Tibial artery (tissue), 4 donors: ENCODE data around the gene OSBPL7.
A peak's percentile ranks its signal among the peaks of the same experiment; 100 is the strongest.

Experiments used
- DNase-seq, 2 donors: peaks; one replicate each; pipeline ENCODE4 v3.0.0-alpha.2; 2019
- H3K27ac ChIP-seq, 2 donors: fragments of 200-600 bp; sonication (generic) in 1 of 2; 1 replicate in 1 of 2; 2 replicates in 1 of 2; pipeline ENCODE4 v1.5.1; 2018 to 2019; ENCODE audit warnings: mild to moderate bottlenecking in 1 of 2
- H3K27me3 ChIP-seq, 2 donors: fragments of 200-600 bp; sonication (generic) in 1 of 2; one replicate each; pipeline versions ENCODE4 v1.5.1 to v1.6.0; 2016 to 2019
- H3K36me3 ChIP-seq, 3 donors: fragments of 200-600 bp; sonication (generic) in 2 of 3; one replicate each; pipeline ENCODE4 v1.5.1; 2016 to 2019; ENCODE audit warnings: mild to moderate bottlenecking in 2 of 3
- H3K4me1 ChIP-seq, 4 donors: fragments of 200-600 bp; sonication (generic) in 2 of 4; 1 replicate in 3 of 4; 2 replicates in 1 of 4; pipeline ENCODE4 v1.5.1; 2016 to 2019
- H3K4me3 ChIP-seq, 2 donors: fragments of 200-600 bp; sonication (generic) in 1 of 2; 1 replicate in 1 of 2; 2 replicates in 1 of 2; pipeline ENCODE4 v1.5.1; 2018 to 2019; ENCODE audit warnings: mild to moderate bottlenecking in 2 of 2
- H3K9me3 ChIP-seq, 3 donors: fragments of 200-600 bp; sonication (generic) in 1 of 3; one replicate each; pipeline ENCODE4 v1.5.1; 2016 to 2019
- intact Hi-C: fragments of 100-400 bp; cut with DNase I; formaldehyde crosslinking; loops from one replicate; pipeline ENCODE4 v1.15.0; 2023; ENCODE audit warnings: low total_unique reads
- TF ChIP-seq, protein P1 (sequence below), 2 experiments: fragments of 200-600 bp in 1 of 2; fragments of 450-650 bp in 1 of 2; IDR thresholded peaks; one replicate each; pipeline ENCODE4 v1.5.1; 2017 to 2019; ENCODE audit warnings: antibody characterized with exemption in 2 of 2, mild to moderate bottlenecking in 1 of 2, moderate library complexity in 1 of 2

Gene OSBPL7

DNA sequence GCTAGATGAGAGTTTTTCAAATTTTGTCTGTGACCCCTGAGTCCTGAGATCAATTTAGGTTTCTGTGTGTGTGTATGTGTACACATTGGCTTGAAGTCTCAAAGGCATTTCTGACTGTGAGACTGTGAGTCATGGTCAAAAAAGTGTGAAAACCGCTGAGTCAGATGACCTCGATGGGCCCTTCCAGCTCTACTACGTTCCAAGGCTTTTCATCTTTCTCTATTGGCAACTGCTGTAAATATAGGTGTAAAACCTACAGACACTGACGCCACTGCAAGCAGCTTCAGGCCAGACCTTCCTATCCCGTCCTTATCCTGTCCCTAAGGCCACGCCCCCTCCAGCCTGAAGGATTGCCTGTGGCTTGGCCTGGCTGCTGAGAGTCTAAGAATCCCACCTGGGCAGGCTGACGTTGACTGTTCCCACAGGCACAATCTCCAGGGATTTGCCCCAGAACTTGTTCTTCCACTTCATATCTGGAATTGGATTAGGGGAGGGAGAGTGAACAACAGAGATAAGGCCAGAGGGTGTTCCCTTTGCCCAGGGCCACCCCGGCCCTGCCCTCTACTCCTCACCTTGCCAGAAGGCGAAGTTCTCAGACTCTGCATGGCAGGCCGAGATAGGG, 11.3 kb downstream of the OSBPL7 start:
- Histone ChIP-seq H3K4me3 (no peak overlapping the region), H3K9me3 (no peaks in the 10 kb centered on the region), H3K36me3 (peaks cover 10 to 72% (median 67%) of the 10 kb centered on the region in 3 donors), H3K27ac (no peak overlapping the region), H3K27me3 (no peaks in the 10 kb centered on the region), H3K4me1 (peaks cover 0 to 4% (median 0%) of the 10 kb centered on the region in 4 donors)
- peak in 1 of 2 donors; percentile 61 for DNase-seq
- intact Hi-C loops, result no loop called here
- TF ChIP-seq, protein P1, sequence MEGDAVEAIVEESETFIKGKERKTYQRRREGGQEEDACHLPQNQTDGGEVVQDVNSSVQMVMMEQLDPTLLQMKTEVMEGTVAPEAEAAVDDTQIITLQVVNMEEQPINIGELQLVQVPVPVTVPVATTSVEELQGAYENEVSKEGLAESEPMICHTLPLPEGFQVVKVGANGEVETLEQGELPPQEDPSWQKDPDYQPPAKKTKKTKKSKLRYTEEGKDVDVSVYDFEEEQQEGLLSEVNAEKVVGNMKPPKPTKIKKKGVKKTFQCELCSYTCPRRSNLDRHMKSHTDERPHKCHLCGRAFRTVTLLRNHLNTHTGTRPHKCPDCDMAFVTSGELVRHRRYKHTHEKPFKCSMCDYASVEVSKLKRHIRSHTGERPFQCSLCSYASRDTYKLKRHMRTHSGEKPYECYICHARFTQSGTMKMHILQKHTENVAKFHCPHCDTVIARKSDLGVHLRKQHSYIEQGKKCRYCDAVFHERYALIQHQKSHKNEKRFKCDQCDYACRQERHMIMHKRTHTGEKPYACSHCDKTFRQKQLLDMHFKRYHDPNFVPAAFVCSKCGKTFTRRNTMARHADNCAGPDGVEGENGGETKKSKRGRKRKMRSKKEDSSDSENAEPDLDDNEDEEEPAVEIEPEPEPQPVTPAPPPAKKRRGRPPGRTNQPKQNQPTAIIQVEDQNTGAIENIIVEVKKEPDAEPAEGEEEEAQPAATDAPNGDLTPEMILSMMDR (IDR thresholded peaks at IDR 0.05), result no peak

DNA sequence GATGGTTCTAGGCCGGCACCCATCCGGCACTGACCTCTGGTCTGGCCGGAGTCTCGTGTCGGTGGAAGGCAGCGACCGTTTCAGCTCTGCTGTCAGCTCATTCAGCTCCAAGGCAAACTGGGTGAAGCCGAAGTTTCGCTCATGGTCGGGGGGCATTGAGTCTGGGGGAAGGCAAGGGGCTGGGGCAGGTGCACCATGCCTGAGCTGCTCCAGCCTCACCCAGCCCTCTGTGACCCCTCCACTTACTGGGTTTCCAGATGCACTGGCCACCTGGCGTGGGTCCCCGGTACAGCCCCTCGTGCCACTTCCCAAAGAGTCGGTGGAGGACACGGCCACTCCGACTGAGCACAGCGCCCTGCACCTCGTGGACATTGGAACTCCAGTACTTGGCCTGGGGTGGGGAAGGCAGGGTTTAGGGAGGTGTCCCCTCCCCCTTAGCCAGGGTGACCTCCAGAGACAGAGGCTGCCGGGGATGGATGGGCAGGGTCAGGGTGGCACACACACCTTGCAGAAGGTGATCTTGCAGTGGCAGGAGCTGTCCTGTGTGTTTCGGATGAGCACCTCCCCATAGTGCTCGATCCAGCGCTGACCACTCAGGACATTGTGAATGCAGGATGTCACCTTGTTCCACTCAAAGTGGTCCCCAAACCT, 12.6 kb downstream of the OSBPL7 start:
- no peaks in the 10 kb centered on the region for H3K9me3 ChIP-seq
- no peaks in the 10 kb centered on the region for H3K27me3 ChIP-seq
- H3K4me3 ChIP-seq, result no peak overlapping the region
- DNase-seq, result no peak
- H3K27ac ChIP-seq, result no peak overlapping the region
- TF ChIP-seq, protein P1 (IDR thresholded peaks at IDR 0.05), result no peak
- H3K36me3 ChIP-seq, result peaks cover 6 to 58% (median 53%) of the 10 kb centered on the region in 3 donors
- H3K4me1 ChIP-seq, result peaks cover 0 to 5% (median 0%) of the 10 kb centered on the region in 4 donors
- intact Hi-C loops, result no loop called here

DNA sequence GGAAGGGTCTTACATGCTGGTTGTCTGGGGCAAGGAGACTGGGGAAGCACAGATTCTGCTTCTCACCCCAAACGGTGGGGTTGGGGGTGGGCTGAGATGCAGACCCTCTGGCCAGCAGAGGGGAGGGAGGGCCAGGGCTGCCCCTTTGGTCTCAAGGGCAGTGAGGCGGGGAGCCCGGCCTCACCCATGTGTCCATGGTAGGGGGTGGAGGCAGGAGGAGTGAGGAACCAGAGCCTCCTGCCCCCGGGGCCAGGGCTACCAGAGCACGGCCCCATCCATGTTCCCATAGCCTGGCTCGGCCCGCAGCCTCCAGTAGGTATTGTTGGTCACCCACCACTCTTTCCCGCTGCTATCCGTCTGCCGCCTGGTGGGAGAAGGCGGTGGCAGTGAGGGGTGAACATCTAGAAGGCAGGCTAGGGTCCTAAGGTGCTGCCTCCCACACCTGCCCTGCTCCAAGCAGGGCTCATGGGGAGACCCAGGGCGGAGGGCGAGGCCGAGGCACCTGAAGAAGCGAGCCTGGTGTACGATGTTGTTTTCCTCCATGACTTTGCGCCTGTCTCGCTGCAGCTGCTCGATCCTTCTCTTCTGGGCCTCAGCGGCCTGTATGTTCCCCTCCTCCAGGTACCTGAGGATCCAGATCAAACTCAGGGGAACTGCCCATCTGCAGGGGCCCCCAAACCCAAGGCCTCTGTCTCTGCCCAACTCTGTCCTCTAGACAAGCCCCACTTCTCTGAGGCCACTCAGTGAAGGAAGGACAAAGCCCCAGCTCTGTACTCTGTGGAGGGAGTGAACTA, 13.4 kb downstream of the OSBPL7 start:
- H3K27me3 ChIP-seq, result peaks cover 0 to 4% of the 10 kb centered on the region in 2 donors
- no peaks in the 10 kb centered on the region for H3K9me3 ChIP-seq
- intact Hi-C loops, result no loop called here
- H3K4me3 ChIP-seq, result no peak overlapping the region
- DNase-seq, result no peak
- TF ChIP-seq, protein P1 (IDR thresholded peaks at IDR 0.05), result no peak
- no peak overlapping the region for H3K27ac ChIP-seq
- H3K36me3 ChIP-seq, result peaks cover 6 to 51% (median 47%) of the 10 kb centered on the region in 3 donors
- H3K4me1 ChIP-seq, result peaks cover 0 to 5% (median 0%) of the 10 kb centered on the region in 4 donors

DNA sequence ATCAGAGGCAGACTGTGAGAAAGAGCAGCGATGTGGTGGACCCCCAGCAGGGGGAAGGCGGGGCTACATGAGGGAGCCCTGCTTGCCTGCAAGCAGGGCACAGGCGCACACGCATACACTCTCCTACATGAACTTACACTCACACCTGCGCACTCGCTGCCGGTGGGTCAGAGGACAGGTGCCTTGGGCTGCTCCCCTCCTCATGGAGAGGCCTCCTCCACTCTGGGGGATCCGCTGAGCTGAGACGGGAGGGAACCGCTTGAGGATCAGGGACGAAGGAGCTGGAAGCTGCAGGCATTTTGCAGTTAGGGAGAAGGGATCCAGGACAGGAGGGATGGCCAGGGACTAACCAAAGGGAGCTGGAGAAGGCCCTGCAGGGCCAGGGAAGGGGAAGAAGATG, 14.2 kb downstream of the OSBPL7 start:
- Histone ChIP-seq H3K36me3 (peaks cover 6 to 43% (median 39%) of the 10 kb centered on the region in 3 donors), H3K4me3 (no peak overlapping the region), H3K9me3 (no peaks in the 10 kb centered on the region), H3K4me1 (peaks cover 0 to 5% (median 0%) of the 10 kb centered on the region in 4 donors), H3K27ac (no peak overlapping the region), H3K27me3 (peaks cover 0 to 9% of the 10 kb centered on the region in 2 donors)
- DNase-seq, result no peak
- intact Hi-C loops, result no loop called here
- TF ChIP-seq, protein P1 (IDR thresholded peaks at IDR 0.05), result no peak

DNA sequence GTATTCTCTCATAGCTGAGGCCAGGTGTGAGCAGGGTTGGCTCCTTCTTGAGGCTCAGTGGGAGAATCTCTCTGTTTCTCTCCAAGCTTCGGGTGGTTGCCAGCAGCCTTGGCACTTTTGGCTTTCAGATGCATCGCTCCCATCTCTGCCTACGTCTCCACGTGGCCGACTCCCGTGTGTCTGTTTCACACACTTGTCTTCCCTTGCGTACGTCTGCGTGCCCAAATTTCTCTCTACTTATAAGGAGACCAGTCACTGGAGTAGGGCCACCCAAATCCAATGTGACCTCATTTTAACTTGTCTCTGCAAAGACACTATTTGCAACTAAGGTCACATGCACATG, 14.7 kb downstream of the OSBPL7 start:
- intact Hi-C loops, result no loop called here

More for the DNA sequence above, 14.7 kb downstream of the OSBPL7 start:
- H3K9me3 ChIP-seq, result no peaks in the 10 kb centered on the region
- peaks cover 0 to 14% of the 10 kb centered on the region in 2 donors for H3K27me3 ChIP-seq
- peaks cover 0 to 5% (median 0%) of the 10 kb centered on the region in 4 donors for H3K4me1 ChIP-seq
- TF ChIP-seq, protein P1 (IDR thresholded peaks at IDR 0.05), result no peak
- H3K4me3 ChIP-seq, result no peak overlapping the region
- no peak for DNase-seq
- peaks cover 6 to 38% (median 38%) of the 10 kb centered on the region in 3 donors for H3K36me3 ChIP-seq
- no peak overlapping the region for H3K27ac ChIP-seq
